ENCODE results near the gene TAT.

GRCh38 chr16:71622088-71622487, 45.2 kb upstream of the TAT start:
- no peak for TF ChIP-seq POLR2A (IDR thresholded peaks at IDR 0.05)
- TF ChIP-seq CTCF (IDR thresholded peaks at IDR 0.05): no peak
